Fibroblast of upper back skin (primary cell): Measurements from ENCODE around the gene CTNNA2.
A peak's percentile ranks its signal among the peaks of the same experiment; 100 is the strongest.
"Not testable (repeated sequence)": the region's sequence is repeated elsewhere in the genome, so short reads cannot be mapped to it uniquely, and the experiment has no call there.

Source experiments
- DNase-seq: peaks from one replicate; pipeline ENCODE4 v3.0.0-alpha.2; 2013

The CTNNA2 gene

GRCh38 chr2:80154231-80154915 is 641.5 kb downstream of the CTNNA2 start:
- no peak for DNase-seq

- no peak for DNase-seq
Measured at GRCh38 chr2:80164375-80164774, 651.5 kb downstream of the CTNNA2 start.

- no peak for DNase-seq
Measured at GRCh38 chr2:80166483-80167171, 653.8 kb downstream of the CTNNA2 start.

- no peak for DNase-seq
Measured at GRCh38 chr2:80167284-80167808, 654.5 kb downstream of the CTNNA2 start.

DNA sequence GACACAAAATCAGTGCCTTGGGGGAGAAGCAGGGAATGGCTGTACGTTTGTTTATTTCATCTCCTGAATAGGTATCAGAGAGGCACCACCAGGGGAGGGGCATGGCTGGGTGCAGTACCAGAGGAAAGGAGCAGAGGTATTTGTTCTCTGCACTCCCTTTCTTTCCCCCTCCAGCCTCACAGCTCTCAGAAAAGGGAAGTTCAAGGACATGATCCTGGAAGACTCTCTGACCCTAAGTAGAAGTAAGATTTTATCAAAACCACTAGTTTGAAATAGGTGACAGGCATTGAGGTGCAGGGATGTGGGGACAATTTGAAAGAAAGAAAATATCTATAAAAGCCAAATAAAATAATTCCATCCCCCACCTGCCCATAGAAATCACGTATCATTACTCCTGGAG is 655.2 kb downstream of the CTNNA2 start:
- DNase-seq, result no peak

- DNase-seq, result no peak
Measured at GRCh38 chr2:80168801-80169200, 656.0 kb downstream of the CTNNA2 start.

- DNase-seq, result no peak
Measured at GRCh38 chr2:80169811-80170594, 657.2 kb downstream of the CTNNA2 start.

DNA sequence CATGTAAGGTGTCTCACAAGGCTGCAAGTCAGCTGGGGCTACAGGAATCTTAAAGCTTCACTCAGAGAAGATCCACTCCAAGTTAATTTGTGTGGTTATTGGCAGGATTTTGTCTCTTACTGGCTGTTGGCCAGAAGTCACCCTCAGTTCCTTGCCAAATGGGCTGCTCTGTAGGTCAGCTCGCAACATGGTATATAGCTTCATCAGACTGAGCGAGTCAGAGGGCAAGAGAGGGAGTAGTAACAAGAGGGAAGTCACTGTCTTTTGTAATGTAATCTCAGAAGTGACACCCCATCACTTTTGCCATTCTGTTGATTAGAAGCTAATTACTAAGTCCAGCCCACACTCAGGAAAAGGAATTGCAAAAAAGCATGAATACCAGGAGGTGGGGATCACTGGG is 672.2 kb downstream of the CTNNA2 start:
- no peak for DNase-seq

DNA sequence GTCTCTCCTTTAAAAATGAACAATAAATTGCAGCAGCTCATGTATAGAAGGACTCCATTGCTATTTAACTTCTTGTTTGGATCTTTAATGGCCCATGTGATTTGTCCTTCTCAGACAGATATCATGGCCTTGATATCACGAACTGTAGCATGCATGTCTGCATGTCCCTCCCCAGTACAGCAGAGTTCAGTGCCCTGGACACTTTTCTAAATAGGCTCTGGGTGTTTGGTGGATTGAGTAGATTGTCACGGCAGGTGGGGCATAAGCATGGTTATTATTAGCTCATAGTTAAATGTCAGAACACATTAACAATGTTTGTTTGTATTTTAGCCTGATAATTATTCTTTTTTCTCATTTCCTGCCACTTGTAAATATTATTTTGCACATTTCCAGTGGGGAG is 673.4 kb downstream of the CTNNA2 start:
- no peak for DNase-seq

DNA sequence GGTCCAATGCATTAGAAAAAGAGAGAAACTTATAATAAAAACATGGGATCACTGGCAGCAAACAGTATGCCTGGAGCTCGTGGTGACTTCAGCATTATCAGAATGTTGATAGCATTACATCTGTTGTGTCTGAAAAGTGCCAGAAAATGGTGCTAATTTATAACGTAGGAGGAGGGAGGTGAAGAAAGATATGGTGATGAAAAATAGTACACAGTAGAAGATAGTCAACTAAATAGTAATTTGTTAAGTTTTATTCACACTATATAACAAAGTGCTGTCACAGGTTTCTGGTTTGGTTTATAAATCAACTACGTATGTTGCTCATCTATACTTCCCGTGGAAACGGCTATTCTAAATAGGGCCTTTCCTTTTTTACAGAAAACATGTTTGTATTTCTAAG is 674.3 kb downstream of the CTNNA2 start:
- DNase-seq, result no peak

DNA sequence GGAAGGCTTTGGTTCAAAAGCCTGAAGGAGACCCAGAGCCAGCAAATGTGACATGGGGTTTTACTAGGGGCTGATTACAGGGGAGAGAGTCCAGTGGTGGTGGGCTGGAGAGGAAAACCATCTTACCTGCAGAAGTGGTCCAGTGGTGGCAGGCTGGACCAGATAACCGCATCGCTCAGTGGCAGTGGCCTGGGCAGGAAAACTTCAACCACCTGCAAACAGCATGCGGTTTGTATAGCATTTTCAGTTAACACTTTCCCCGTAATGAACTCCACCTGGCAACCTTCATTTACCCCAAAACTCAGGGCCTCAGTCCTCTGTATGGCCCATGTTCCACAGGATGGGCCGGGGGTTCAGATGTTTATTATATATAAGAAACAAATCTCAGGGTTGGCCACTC is 677.3 kb downstream of the CTNNA2 start:
- no peak for DNase-seq

GRCh38 chr2:80193566-80193965 is 680.7 kb downstream of the CTNNA2 start:
- no peak for DNase-seq

GRCh38 chr2:80195034-80195433 is 682.2 kb downstream of the CTNNA2 start:
- DNase-seq, result no peak

DNA sequence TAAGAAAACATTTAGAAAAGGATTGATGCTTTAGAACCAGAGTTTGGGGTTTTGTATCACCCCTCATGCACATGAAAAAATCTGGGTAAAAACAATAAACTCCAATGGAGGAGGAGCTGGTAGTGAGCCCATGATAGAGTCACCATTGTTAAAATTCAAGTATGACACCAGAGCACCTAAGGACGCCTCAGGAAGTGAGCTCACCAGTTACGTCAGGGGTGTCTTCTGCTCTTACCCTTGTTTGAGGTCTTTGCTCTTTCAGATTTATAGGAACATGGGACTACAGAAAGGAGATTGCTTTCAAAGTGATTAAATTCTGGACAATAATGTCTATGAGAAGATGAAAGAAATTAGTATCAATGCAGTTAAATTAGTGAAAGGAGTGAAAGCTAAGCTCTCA is 685.2 kb downstream of the CTNNA2 start:
- DNase-seq, result no peak

- DNase-seq, result no peak
Measured at GRCh38 chr2:80199504-80199903, 686.7 kb downstream of the CTNNA2 start.

- DNase-seq, result not testable (repeated sequence)
Measured at GRCh38 chr2:80203929-80204328, 691.1 kb downstream of the CTNNA2 start.

GRCh38 chr2:80205498-80205897 is 692.6 kb downstream of the CTNNA2 start:
- DNase-seq, result no peak

DNA sequence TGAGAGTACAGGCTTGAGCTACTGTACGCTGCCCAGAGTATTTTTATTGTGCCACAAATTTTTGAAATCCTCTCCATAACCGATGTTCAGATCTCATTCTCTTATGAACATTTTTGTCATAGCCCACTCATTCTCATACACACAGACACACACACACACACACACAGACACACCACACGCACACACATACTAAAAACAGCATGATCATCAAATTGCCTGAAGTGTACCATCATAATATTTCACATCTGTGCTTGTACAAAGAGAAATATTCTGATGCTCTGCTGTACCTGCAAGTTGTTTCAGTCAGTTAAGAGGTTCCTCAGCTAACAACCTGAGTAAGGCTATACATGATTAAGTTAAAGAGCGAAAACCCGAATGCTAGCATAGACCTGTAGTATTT is 696.6 kb downstream of the CTNNA2 start:
- DNase-seq, result no peak

DNA sequence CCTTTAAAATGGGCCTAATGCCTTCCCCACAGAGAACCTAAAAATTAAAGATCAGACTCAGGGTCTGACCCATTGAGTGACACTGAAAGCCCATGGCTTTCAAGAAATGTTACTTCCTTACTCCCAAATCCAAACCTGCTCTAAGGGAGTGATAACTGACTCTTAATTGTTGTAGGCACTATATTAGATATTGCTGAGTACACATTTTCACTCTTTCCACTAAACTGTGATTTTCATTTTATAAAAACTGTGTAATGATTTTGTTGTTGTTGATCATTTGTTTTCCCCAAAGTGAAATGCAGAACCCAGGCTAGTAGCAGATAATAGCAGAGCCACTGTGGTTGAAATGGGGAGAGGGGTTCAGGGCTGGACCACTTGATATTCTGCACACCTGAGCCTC is 704.6 kb downstream of the CTNNA2 start:
- DNase-seq, result no peak

DNA sequence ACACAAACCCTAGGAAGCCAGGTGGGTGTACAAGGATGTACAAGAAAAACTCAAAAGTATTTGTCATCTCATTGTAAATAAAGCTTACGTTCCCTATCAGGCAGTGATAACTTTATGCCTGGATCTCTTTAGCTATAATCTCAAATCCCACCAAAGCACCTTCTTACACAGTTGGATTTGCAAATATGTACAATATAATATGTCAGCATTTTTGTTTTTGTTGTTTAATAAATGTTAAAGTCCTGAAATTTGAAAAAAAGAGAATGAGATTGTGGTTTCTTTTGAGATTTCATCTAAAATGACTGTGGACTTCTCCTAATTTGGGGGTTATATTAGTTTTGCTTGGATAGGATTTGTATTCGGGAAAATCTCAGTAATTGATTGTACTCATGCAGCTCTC is 709.8 kb downstream of the CTNNA2 start:
- DNase-seq, result no peak

DNA sequence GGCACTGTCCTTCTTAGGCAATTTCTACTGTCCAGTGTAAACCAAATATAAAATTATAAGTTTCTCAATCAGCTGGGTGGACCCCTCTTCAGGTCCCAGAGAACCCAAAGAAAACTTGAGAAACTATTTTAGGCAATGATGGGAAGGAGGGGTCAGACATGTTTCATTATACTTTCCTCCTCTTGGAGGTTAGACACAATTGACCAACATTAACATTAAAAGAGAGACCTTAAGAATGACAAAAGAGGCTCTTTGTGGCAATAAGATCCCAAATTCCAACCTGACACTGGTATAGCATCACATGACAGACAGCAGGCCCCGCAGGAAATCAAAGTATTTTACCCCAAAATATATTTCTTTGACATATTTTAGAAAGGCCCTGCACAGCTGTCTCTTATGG is 718.6 kb downstream of the CTNNA2 start:
- no peak for DNase-seq

GRCh38 chr2:80233333-80233732 is 720.5 kb downstream of the CTNNA2 start:
- no peak for DNase-seq

GRCh38 chr2:80238692-80239469 is 726.0 kb downstream of the CTNNA2 start:
- peak; percentile 38 for DNase-seq
